Measurements from ENCODE around the gene EXOC5. TPM values are rescaled to one million over a fixed set of nuclear protein-coding genes. Genes with fewer than 3 reads are reported as not detected.
"Not testable (repeated sequence)": the region's sequence is repeated elsewhere in the genome, so short reads cannot be mapped to it uniquely, and the experiment has no call there.

EXOC5 gene
- polyA plus RNA-seq, 1 donor (not counting 4 experiments of a cell fraction or from before 2014, with no cell fraction given): 48.2 TPM

- no peaks in the 10 kb centered on the region for H3K27me3 ChIP-seq (ENCODE audit: control insufficient read depth, extremely low read depth, insufficient read depth, low read length)
- H3K36me3 ChIP-seq (ENCODE audit: control insufficient read depth in 2 of 2, extremely low read depth in 1 of 2, insufficient read depth in 2 of 2, low read length in 2 of 2): no peaks in the 10 kb centered on the region
- TF ChIP-seq CTCF (optimal IDR thresholded peaks at IDR 0.05 in 1 of 3, IDR thresholded peaks at IDR 0.05 in 1 of 3, conservative IDR thresholded peaks at IDR 0.05 in 1 of 3; ENCODE audit: extremely low read depth in 1 of 3, insufficient read depth in 2 of 3, low read length in 3 of 3): no peak
- no peak for TF ChIP-seq EZH2 (IDR thresholded peaks at IDR 0.05; ENCODE audit: low read length)
- H3K4me3 ChIP-seq (ENCODE audit: control insufficient read depth in 2 of 3, extremely low read depth in 1 of 3, insufficient read depth in 2 of 3, low read depth in 1 of 3, low read length in 3 of 3): no peak overlapping the region
- no peaks in the 10 kb centered on the region for H3K79me2 ChIP-seq (ENCODE audit: control insufficient read depth, insufficient read depth, low read length)
- H3K9me1 ChIP-seq (ENCODE audit: control insufficient read depth, extremely low read depth, insufficient read depth, low read length): no peaks in the 10 kb centered on the region
- H3K27ac ChIP-seq (ENCODE audit: control insufficient read depth, insufficient read depth, low read length): no peak overlapping the region
- DNase-seq (ENCODE audit: low read depth, low spot score) (no peak), FAIRE-seq (no peak)
- no peak overlapping the region for H2AFZ ChIP-seq (ENCODE audit: control insufficient read depth, low read length)
- no peaks in the 10 kb centered on the region for H3K9me3 ChIP-seq (ENCODE audit: control insufficient read depth, low read depth, low read length)
- no peaks in the 10 kb centered on the region for H4K20me1 ChIP-seq (ENCODE audit: control insufficient read depth, extremely low read depth, insufficient read depth, low read length)
- no peaks in the 10 kb centered on the region for H3K4me1 ChIP-seq (ENCODE audit: control insufficient read depth, extremely low read depth, insufficient read depth, low read length)
- dilution Hi-C loops (cut with MboI; ENCODE audit: extremely low pct_ligation_motif_present, low sequenced_read_pairs): no loop called here
- H3K4me2 ChIP-seq (ENCODE audit: control insufficient read depth, extremely low read depth, insufficient read depth, low read depth, low read length): no peak overlapping the region
- H3K9ac ChIP-seq (ENCODE audit: control insufficient read depth, extremely low read depth, insufficient read depth, low read length): no peak overlapping the region
These were observed 25.4 kb downstream of the EXOC5 start for GRCh38 chr14:57243320-57243719.

- H2AFZ ChIP-seq (ENCODE audit: control insufficient read depth, low read length); H3K9me1 ChIP-seq (ENCODE audit: control insufficient read depth, extremely low read depth, insufficient read depth, low read length); H3K9me3 ChIP-seq (ENCODE audit: control insufficient read depth, low read depth, low read length); H3K4me2 ChIP-seq (ENCODE audit: control insufficient read depth, extremely low read depth, insufficient read depth, low read depth, low read length); dilution Hi-C loops (cut with MboI; ENCODE audit: extremely low pct_ligation_motif_present, low sequenced_read_pairs); H3K79me2 ChIP-seq (ENCODE audit: control insufficient read depth, insufficient read depth, low read length); H3K9ac ChIP-seq (ENCODE audit: control insufficient read depth, extremely low read depth, insufficient read depth, low read length); H3K36me3 ChIP-seq (ENCODE audit: control insufficient read depth in 2 of 2, extremely low read depth in 1 of 2, insufficient read depth in 2 of 2, low read length in 2 of 2); FAIRE-seq; H3K4me1 ChIP-seq (ENCODE audit: control insufficient read depth, extremely low read depth, insufficient read depth, low read length); H3K4me3 ChIP-seq (ENCODE audit: control insufficient read depth in 2 of 3, extremely low read depth in 1 of 3, insufficient read depth in 2 of 3, low read depth in 1 of 3, low read length in 3 of 3); H4K20me1 ChIP-seq (ENCODE audit: control insufficient read depth, extremely low read depth, insufficient read depth, low read length); H3K27me3 ChIP-seq (ENCODE audit: control insufficient read depth, extremely low read depth, insufficient read depth, low read length); H3K27ac ChIP-seq (ENCODE audit: control insufficient read depth, insufficient read depth, low read length); DNase-seq (ENCODE audit: low read depth, low spot score): not testable (repeated sequence)
These were observed 28.6 kb downstream of the EXOC5 start for GRCh38 chr14:57240115-57240514.

- H2AFZ ChIP-seq (ENCODE audit: control insufficient read depth, low read length): no peak overlapping the region
- H3K79me2 ChIP-seq (ENCODE audit: control insufficient read depth, insufficient read depth, low read length): no peaks in the 10 kb centered on the region
- H3K9me1 ChIP-seq (ENCODE audit: control insufficient read depth, extremely low read depth, insufficient read depth, low read length): no peaks in the 10 kb centered on the region
- dilution Hi-C loops (cut with MboI; ENCODE audit: extremely low pct_ligation_motif_present, low sequenced_read_pairs): no loop called here
- FAIRE-seq (no peak), DNase-seq (ENCODE audit: low read depth, low spot score) (no peak)
- no peak overlapping the region for H3K4me3 ChIP-seq (ENCODE audit: control insufficient read depth in 2 of 3, extremely low read depth in 1 of 3, insufficient read depth in 2 of 3, low read depth in 1 of 3, low read length in 3 of 3)
- H3K4me2 ChIP-seq (ENCODE audit: control insufficient read depth, extremely low read depth, insufficient read depth, low read depth, low read length): no peak overlapping the region
- no peak overlapping the region for H3K27ac ChIP-seq (ENCODE audit: control insufficient read depth, insufficient read depth, low read length)
- no peaks in the 10 kb centered on the region for H3K9me3 ChIP-seq (ENCODE audit: control insufficient read depth, low read depth, low read length)
- no peak for TF ChIP-seq CTCF (optimal IDR thresholded peaks at IDR 0.05 in 1 of 3, IDR thresholded peaks at IDR 0.05 in 1 of 3, conservative IDR thresholded peaks at IDR 0.05 in 1 of 3; ENCODE audit: extremely low read depth in 1 of 3, insufficient read depth in 2 of 3, low read length in 3 of 3)
- no peak for TF ChIP-seq EZH2 (IDR thresholded peaks at IDR 0.05; ENCODE audit: low read length)
- H3K4me1 ChIP-seq (ENCODE audit: control insufficient read depth, extremely low read depth, insufficient read depth, low read length): no peaks in the 10 kb centered on the region
- H3K27me3 ChIP-seq (ENCODE audit: control insufficient read depth, extremely low read depth, insufficient read depth, low read length): no peaks in the 10 kb centered on the region
- no peak overlapping the region for H3K9ac ChIP-seq (ENCODE audit: control insufficient read depth, extremely low read depth, insufficient read depth, low read length)
- H3K36me3 ChIP-seq (ENCODE audit: control insufficient read depth in 2 of 2, extremely low read depth in 1 of 2, insufficient read depth in 2 of 2, low read length in 2 of 2): peaks cover 2 to 6% of the 10 kb centered on the region in 2 experiments
- H4K20me1 ChIP-seq (ENCODE audit: control insufficient read depth, extremely low read depth, insufficient read depth, low read length): no peaks in the 10 kb centered on the region
These were observed 36.7 kb downstream of the EXOC5 start for GRCh38 chr14:57232006-57232405.

- H3K36me3 ChIP-seq (ENCODE audit: control insufficient read depth in 2 of 2, extremely low read depth in 1 of 2, insufficient read depth in 2 of 2, low read length in 2 of 2); H3K9me1 ChIP-seq (ENCODE audit: control insufficient read depth, extremely low read depth, insufficient read depth, low read length); H3K4me3 ChIP-seq (ENCODE audit: control insufficient read depth in 2 of 3, extremely low read depth in 1 of 3, insufficient read depth in 2 of 3, low read depth in 1 of 3, low read length in 3 of 3); H3K27me3 ChIP-seq (ENCODE audit: control insufficient read depth, extremely low read depth, insufficient read depth, low read length); H3K27ac ChIP-seq (ENCODE audit: control insufficient read depth, insufficient read depth, low read length); DNase-seq (ENCODE audit: low read depth, low spot score); H3K9ac ChIP-seq (ENCODE audit: control insufficient read depth, extremely low read depth, insufficient read depth, low read length); H3K4me2 ChIP-seq (ENCODE audit: control insufficient read depth, extremely low read depth, insufficient read depth, low read depth, low read length); H3K79me2 ChIP-seq (ENCODE audit: control insufficient read depth, insufficient read depth, low read length); H3K9me3 ChIP-seq (ENCODE audit: control insufficient read depth, low read depth, low read length); H4K20me1 ChIP-seq (ENCODE audit: control insufficient read depth, extremely low read depth, insufficient read depth, low read length); FAIRE-seq; H2AFZ ChIP-seq (ENCODE audit: control insufficient read depth, low read length); H3K4me1 ChIP-seq (ENCODE audit: control insufficient read depth, extremely low read depth, insufficient read depth, low read length); dilution Hi-C loops (cut with MboI; ENCODE audit: extremely low pct_ligation_motif_present, low sequenced_read_pairs): not testable (repeated sequence)
These were observed 40.4 kb downstream of the EXOC5 start for GRCh38 chr14:57228320-57228719.

Measured in keratinocyte (primary cell).